ENCODE measurements around the gene SGCG.

SGCG gene

DNA sequence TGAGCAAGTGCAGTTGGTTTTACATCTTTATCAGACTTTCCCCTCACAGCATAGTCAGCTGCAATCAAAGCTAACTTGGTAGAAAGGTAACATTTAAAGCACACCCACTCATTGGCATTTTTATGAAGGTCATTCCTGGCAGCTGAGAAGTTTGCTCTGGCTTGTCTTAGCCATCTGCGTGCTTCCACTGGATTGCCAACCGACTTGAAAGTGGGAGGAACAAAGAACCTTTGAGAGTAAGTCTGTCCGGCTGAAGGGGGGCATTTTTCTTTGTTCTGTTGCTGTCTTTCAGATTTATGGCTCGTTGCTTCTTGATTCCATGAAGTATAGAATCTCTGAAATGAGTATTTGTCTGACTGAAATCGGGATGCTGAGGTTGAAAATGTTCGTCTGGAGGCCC lies 149.6 kb downstream of the SGCG start:
- DNase-seq (ENCODE audit: low read depth in 2 of 2) = no peak

DNA sequence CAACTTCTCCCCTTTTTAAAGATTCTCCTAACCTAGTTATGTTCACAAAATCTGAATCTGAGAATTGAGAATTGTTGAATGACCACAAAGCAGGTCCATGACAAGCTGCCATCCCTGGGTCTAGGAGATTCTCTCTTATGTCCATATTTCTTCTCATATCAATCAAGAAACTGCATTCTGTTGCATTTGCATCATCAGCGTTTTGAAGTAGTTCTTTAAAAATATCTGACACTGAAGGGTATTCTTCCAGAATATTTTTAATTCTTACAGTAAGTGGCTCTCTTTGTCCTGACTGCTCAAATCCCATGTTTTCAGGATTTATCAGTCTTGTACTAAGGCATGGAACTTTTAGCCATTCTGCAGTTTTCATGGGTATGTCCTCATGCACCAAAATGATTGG lies 158.4 kb downstream of the SGCG start:
- DNase-seq (ENCODE audit: low read depth in 2 of 2) = no peak

DNA sequence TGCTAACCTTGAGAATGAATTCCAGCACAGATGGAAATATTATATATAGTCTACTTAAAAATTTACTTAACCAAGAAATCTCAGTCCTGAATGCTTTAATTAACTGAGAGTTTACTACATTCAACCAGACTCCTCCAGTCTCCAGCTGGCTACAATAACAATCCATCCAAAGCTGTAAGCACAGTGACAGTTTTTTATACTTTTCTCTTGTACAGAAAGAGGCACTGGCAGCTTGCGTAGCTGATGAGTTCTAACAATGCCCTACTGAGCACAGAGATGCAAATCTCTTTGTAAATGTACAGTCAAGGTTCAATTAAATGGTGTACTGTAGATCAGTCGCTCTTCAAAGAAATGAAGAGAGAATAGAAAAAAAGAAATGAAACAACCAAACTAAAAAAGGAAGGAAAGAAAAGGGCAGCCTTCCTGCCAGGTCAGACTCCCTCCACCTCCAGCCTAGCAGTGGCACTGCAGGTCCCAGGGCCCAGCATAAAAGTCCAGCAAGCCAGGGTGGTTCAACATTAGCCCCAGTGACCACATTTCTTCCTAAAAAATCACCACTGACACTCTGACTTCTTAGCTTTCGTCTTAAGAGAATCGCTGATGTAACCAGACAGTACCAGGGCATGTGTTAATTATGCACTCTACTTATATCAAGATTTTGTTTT lies 164.3 kb downstream of the SGCG start:
- DNase-seq (ENCODE audit: low read depth in 2 of 2) = no peak

DNA sequence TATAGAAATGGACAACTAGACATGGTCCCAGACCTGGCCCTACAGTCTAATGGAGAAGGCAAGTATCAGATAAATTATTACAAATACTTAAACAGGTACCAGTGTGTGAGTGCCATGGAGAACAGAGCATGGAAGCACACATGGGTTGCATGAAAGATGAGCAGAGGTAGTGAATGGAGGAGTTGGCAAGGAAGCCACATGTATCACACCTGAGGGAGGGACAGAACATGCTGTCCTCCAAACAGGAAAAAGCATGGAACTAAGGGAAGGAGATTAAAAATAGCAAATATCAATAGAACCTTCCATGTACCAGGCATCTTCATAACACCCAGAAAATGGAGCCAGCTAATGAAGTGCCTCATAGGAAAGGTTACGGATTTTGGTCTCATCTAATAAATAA lies 166.8 kb downstream of the SGCG start:
- no peak for DNase-seq (ENCODE audit: low read depth in 2 of 2)

DNA sequence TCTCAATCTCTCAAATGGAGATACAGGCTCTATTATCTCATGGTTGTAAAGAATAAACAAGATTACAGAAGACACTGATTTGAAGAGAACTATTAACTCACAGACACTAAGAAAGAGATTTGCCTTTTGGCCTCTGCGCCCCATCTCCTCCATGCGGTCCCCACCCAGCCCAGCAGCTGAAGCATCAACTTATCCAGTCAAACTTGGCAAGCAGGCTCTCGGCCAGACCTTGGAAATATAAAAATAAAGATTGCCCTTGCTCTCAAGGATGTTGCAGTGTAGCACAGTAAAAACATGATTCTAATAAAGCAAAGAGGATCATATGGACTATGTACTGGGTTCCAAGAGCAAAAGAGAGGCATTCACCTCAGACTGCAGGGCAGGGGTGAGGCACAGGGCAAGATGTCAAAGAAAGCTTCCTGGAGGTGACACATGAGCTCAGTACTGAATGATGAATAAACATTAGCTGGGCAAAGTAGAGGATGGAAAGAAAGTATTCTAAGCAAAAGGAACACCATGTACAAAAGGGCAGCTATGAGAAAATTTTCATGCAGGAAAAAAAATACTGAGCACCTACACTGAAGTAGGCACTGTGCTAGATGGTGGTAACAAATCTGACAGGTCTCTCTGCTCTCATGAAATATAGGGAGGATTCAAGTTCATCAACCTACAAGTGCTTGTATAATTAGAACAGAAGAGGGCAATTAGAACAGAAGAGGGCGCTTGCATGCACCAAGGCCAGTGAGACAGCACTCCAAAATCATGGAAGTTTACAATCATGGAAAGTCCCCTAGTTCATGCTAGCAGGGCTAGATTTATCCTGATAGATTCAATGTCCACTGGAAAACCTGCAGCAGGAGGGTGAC lies 167.7 kb downstream of the SGCG start:
- no peak for DNase-seq (ENCODE audit: low read depth in 2 of 2)

DNA sequence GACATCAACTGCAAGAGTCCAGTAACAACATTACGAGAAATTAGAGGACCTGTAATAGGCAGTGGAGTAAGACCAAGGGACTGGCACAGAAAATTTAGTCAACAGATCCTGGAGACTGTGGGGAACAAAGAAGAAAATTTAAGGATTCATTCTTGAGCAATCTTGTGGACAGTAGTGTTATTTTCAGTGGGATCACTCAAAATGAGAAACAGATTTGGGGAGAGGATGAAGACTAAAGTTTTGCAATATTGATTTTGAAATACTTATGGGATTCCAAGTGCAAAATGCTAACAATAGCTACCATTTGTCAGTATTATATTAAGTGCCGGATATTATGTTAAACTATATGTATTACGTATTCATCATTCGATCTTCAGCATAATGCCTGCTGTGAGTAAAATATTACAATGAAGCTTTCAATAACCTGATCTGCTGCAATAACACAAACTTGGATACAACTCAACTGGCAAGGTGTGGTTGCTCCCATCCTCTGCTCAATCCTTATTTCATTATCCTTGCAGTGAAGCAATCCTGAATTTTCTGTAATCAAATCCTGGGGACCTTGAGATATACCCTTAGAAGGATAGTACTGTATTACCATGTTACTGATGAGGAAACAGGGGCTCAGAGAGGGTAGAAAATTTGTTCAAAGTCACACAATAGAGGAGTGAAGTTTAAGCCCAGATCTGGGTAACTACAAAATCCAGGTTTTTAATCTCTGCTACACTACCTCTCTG lies 168.6 kb downstream of the SGCG start:
- no peak for DNase-seq (ENCODE audit: low read depth in 2 of 2)

DNA sequence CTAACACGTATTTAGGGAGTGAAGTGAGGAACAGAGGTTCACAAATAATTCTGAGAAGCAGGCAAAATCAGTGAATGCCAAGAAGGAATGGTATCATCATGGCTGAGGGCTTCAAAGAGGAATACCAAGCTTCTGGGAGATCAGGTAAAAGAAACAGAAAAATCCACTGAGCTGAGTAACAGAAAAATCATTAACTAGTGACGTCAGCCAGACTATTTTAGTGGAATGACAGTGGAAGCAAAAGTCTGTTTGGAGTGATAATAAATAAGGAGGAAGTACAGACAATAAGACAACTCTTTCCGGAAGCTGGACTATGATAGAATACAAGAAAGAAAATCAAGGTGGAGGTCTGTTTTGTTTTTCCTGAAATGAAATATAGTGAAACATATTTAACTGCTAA lies 169.2 kb downstream of the SGCG start:
- DNase-seq (ENCODE audit: low read depth in 2 of 2) = no peak

DNA sequence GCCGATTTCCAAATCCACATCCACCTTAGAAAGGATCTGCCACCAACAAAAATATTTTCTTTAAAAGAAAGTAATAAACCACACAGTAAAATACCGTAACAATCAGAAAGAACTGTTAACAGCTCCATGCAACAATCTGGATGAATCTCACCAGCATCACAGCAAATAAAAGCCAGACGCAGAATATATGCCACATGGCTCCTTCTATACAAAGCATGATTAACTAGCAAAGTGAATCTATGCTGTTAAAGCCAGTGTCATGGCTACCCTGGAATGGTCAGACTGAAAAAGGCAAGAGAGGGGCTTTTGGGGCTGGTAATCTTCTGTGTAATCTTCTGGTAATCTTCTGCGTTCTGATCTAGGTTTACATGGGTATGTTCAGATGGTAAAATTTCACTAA lies 171.4 kb downstream of the SGCG start:
- no peak for DNase-seq (ENCODE audit: low read depth in 2 of 2)

DNA sequence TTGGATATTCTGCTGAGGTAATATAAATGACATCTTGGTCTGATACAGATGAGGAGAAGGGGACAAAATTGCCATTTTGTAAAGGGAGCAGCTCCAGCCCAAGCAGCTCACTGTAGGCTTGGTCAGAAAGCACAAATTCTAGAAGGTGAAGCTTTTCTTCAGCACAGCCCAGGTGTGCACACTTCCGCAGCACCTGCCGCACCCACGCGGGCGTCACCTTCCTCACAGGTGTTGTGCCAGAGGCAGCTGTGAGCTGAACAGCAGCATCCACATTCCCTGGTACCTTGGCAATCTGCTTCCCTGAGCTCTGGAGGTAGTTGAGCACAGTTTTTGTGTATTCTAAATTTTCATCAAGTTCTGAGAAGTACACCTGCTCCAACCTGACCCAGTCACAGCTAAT lies 173.7 kb downstream of the SGCG start:
- no peak for DNase-seq (ENCODE audit: low read depth in 2 of 2)

DNA sequence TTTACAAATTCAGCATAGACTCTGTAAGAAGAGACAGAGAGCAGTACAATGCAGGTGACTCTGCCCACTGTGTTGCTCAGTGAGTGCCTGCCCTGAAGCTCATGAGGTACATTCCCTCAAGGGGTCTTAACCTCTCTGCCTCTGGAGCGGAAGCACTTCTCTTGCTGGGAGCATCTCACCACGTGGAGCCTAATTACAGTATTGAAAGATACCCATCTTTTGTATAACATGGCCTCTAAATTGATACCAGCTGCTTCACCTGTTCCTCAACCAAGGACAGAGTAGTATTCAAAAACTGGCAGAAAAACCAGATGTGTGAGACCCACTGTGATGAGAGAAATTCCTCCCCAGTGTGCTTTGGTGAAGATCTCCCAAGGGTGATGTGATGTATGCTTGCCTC lies 175.6 kb downstream of the SGCG start:
- no peak for DNase-seq (ENCODE audit: low read depth in 2 of 2)

DNA sequence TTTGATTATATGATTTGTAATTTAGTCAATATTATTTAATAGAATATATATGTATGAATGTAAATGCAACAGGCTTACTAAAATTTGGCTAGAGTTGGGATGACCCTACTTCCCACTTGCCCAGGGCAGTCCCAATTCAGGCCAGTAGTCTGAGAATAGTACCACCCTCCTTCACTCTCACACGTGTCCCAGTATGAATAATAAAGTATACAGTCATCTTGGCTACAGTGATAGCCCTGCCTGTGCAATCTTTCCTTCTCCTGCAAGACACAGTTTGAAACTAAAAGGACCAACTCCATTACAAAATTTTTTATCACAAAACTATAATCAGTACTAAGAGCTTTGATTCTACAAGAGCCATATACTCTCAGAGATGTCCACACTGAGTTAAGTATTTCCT lies 176.6 kb downstream of the SGCG start:
- no peak for DNase-seq (ENCODE audit: low read depth in 2 of 2)

DNA sequence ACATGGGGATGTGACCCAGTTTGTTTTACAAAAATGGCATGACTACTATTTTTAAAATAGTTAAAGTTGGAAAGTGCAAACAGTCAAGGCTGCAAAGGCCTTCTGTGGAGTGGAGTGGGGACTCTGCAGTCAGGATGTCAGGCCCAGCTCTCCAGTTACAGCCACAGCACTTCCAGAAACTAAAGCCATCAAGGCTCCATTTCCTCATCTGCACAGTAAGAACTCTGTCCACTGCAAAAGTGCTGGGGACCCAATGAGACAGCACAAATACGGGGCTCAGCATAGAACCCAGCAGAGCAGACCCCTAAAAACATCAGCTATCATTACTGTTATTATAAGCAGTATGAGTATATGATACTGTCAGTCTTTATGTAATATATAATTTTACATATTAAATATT lies 179.1 kb downstream of the SGCG start:
- DNase-seq (ENCODE audit: low read depth in 2 of 2) = no peak

DNA sequence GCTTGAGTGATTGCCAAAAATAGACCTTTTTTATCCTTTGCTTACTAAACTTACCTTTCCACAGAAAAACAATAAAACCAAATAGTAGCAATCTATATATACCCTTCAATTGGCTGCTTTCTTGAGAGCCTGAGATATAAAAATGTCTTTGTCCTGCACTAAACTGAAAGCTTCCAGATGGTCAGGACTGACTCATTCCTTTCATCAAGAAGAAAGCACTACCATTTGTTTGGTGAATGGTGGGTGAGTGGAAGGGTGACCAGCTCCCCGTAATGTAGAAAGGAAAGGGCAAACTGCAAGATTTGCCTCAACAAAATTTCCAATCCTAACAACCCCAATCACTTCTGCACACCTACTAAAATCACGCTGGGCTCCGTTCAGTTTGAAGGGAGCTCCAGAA lies 184.9 kb downstream of the SGCG start:
- no peak for DNase-seq (ENCODE audit: low read depth in 2 of 2)

DNA sequence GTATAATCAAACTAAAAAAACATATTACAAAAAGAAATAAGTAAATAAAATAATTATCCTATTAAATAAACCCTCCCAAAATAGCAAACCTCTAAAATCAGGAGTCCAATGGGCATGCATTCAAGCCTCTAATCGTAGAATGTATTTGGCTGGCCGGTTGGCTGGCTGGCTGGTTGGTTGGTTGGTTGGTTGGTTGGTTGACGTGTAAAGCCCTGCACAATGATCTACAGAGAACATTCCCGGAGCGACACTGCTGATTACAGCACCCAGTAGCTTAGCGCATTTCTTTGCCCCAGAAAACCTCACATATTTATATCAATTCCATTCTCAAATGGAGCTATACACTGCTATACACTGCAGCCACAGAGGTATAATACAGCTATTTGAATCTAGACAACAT lies 187.1 kb downstream of the SGCG start:
- no peak for DNase-seq (ENCODE audit: low read depth in 2 of 2)

DNA sequence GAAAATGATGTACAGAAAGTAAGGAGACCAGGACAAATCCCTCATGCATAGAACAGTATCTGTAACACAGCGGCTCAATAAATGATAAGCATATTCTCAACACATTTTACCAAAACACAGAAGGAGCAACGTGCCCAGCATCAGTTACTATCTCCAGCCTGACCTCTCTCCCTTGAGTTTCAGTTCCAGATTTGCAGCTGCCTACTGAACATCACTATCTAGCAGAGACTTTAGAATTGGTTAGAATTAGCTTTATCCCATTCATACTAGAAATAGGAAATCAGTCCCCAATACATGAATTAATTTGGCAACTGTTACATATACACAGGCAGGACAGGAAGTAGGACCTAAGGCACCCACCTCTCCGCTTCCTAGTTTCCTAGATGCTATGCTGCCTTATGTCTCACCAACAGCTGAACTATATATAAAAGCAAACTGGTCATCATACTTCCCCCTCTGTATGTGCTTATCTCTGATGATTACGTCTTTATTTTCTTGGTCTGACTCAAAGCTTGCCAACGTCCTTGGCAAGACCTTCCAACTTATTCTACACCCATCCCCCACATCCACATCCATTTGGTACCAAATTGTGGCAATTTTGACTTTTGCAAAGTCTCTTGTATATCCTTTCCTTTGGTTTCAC lies 191.6 kb downstream of the SGCG start:
- no peak for DNase-seq (ENCODE audit: low read depth in 2 of 2)
